NCI-H774 (cell line): Measurements from ENCODE around the gene DDRGK1.
"Not testable (repeated sequence)": the region's sequence is repeated elsewhere in the genome, so short reads cannot be mapped to it uniquely, and the experiment has no call there.

Experiments
- DNase-seq: peaks from one replicate; lab custom pipeline; 2025; lab: John Stamatoyannopoulos, UW

DDRGK1 gene

GRCh38 chr20:3215359-3215917, 11.0 kb upstream of the DDRGK1 start:
- DNase-seq = not testable (repeated sequence)

DNA sequence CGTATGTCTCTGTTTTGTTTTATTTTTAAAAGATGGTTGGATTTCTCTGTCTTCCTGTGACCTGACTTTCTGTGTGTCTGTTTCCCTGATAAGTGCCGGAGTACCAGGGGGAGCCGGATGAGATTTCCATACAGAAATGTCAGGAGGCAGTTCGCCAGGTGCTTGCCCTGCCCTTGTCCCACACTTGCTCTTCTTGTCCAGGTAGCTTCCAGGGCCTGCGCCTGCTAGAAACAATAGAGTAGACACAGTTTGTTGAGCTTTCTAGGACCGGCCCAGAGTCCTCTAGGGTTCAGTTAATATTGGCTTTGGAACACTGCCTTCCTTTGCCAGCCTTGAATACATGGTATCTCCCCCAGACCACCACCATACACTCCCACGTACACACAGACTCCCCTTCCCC, 8.7 kb upstream of the DDRGK1 start:
- DNase-seq = no peak

DNA sequence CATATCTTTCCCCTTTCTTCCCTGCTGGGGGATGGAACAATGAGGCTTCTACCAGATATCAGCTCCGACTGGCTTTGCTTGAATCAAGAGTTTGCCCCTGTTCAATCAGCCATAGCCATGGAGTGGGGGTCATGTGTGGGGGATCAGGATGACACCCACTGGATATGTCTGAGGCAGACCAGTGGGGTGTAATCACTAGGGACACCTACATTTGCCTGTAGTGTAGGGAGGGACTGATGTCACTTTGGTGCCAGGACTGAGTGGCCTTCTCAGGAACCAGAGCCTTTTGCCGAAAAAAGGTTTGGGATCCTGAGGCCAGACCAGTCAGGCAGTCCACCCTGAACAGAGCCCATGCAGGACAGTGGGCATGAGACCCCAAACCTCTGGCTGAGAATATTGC, 5.9 kb upstream of the DDRGK1 start:
- DNase-seq = no peak

GRCh38 chr20:3209946-3210317, 5.5 kb upstream of the DDRGK1 start:
- DNase-seq = no peak

- peak; percentile 11 for DNase-seq
These were observed 4.9 kb upstream of the DDRGK1 start, which contains the start of gene ITPA for GRCh38 chr20:3209257-3209945. ITPA (plus strand) TSS chr20:3209498; CDS start chr20:3209552, 54 bp downstream.

DNA sequence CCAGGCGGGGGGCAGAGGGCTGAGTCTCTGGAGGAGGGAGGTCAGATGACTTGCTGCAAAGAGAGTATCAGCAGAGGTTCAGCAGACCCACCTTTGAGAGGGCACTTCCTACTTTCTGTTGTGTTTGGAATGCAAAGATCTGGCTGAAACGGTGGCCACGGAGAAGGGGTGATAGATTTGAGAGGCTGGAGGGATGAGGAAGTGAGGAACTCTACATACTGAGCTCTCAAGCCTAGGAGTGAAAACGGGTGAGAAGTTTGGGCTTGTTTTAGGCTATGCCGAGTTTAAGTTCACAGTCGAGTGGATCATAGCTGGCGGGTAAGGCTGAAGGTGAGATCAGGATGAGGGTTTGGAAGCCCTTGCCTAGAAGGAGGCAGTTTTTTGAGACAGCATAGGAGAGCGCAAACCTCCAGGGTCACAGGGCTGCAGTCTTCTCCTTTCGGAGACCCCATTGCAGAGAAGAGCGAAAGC, 4.3 kb upstream of the DDRGK1 start:
- no peak for DNase-seq

- DNase-seq = peak; percentile 48
These were observed 963 bp downstream of the DDRGK1 start for GRCh38 chr20:3203315-3204123.

DNA sequence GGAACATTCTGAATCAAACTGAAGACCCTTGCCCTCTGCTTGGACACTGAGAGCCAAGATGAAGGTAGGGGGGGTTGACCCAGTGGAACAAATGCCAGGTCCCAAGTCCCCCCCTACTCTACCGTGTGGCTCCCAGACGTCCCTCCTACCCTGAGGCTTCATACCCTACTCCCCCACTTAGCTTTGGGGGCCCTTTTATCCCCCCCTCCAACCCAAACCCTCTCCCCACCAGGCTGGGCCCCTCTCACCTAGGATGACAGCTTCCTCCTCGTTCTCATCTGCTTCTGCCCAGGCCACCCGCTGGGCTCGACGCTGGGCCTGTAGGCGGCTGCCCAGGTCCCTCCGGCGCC, 1.5 kb downstream of the DDRGK1 start:
- DNase-seq = no peak

DNA sequence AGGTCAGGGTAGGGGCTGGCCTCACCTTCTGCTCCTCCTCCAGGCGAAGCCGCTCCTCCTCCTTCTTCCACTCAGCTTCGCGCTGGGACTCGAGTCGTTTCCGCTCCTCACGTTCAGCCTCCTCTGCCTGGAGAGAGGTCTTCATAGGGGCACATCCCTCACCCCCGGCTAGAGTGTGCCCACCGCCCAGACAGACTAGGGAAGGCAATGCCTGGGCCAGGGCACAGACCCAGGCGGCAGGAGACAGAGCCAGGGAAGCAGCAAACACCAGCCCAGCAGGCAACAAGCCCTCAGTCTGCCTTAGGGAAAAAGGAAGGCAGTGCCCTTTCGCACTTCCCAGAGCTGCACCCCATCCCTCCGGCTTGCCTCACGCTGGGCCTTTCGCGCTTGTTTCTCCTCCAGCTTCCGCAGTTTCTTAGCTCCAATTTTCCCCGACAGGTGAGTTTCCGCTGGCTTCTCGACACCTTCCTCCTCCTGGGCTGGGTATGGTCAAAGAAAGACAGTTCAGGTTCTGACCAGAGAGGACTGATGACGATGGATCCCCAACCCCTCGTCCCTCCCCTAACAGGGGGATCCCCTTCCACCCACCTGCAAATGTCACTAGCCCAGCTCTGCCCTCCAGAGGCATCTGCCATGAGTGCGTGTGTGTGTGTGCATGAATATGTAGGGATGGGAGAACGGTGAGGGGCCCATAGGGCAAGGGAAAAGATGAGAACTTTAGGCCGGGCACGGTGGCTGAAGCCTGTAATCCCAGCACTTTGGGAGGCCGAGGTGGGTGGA, 4.3 kb downstream of the DDRGK1 start:
- DNase-seq = no peak

- no peak for DNase-seq
These were observed 5.3 kb downstream of the DDRGK1 start for GRCh38 chr20:3199206-3199605.

DNA sequence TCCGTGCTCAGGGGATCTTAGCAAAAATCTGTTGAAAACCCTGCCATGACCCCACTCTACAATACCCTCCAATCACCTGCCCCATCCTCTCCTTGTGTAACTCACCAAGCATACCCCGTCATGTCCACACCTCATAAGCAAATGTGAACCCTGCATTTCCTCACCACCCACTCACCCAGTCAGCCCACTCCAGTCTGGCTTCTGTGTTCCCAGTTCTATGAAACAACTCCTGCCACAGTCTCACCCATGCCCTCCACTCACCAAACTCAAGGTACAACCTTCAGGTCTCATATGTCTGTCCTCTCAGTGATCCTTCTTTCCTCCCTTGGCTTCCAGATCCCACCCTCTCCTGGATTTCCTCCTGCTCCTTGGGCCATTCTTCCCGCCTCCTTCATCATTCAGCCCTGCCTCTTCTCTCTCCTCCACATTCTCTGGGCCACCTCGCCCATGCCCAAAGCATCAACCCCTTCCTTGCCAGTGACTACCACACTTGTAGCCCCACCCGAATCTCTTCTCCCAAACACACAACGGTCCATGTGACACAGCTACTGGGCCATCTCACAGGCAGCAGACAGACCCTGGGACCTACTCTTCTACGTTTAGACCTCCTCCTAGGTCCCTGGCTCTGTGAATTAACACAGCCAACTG, 8.8 kb downstream of the DDRGK1 start:
- DNase-seq = no peak

- no peak for DNase-seq
These were observed 9.7 kb downstream of the DDRGK1 start for GRCh38 chr20:3194617-3195280.

DNA sequence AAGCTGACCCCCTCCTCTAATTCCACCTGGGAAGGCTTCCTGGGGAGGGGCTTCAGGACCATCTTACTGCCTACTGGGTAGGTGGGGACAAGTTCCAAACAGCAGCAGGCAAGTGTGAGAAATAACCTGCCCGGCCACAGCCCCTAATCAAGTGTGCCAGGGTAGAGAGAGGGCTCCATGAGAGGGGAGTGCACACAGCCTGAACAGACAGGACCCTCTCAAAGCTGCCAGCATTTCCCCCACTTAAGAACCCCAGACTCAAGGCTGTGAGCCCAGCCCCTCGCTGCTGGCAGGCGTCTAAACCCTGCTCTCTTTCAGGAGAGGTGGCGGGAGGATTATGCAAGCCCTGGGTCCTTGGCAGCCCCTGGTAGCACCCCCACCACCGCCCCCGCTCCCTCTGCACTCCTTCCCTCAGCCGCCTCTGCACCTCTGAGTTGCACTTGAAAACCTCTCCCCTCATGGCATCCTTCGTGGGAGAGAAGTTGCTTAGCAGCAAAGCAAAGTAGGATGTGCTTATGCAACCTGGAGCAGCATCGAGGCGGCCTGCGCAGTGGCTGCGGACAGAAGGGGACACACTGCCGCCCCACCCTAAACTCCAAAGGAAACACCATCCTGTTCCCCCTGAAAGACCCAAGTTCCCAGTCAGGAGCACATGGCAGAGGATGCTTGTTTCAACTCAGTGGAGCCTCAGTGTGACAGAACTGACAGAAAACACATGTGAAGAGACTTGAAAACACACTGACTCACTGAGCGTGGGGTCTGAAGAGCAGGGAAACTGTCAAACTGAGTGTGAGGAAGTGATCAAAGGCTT, 10.5 kb downstream of the DDRGK1 start:
- DNase-seq = no peak

GRCh38 chr20:3192226-3193015, 12.1 kb downstream of the DDRGK1 start:
- no peak for DNase-seq

GRCh38 chr20:3190681-3191111, 13.8 kb downstream of the DDRGK1 start:
- DNase-seq = no peak

DNA sequence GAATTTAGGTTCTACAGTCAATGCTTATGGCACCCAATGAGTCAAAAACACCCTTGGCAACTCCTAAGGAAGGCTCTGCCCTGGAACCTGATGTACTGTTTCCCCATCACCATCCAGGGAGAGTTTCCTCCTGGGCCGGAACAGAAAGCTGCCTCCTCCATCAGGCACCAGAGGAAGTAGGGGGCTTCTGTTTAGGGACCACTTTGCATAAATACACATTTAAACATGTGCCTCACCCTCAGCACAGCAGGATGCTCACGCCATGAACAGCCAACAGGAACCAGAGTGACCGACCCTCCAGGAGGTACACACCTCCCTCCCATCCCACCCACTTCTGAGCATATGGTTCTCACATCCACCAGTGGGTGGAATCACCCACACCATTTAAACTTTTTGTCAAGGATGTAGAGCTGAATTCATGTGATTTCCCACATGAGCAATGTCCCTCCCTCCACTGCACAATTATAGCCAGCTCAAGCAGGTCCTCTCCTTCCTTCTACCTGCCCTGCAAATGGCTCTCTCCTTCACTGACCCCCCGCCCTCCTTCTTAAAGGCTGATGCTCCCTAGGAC, 14.8 kb downstream of the DDRGK1 start:
- no peak for DNase-seq

GRCh38 chr20:3188823-3189413, 15.6 kb downstream of the DDRGK1 start:
- no peak for DNase-seq

- DNase-seq = not testable (repeated sequence)
These were observed 16.6 kb downstream of the DDRGK1 start for GRCh38 chr20:3187861-3188260.
